PC-9 (cell line): ENCODE data around the gene LAPTM5.

Experiments
- EZH2 ChIP-seq: fragments of 200-600 bp; sonication (generic); IDR thresholded peaks from 2 replicates; pipeline ENCODE4 v1.8.0; 2017; ENCODE audit warnings: antibody characterized with exemption, low read depth
- TF ChIP-seq, protein P1 (sequence below): fragments of 200-600 bp; sonication (generic); conservative IDR thresholded peaks from 2 replicates; pipeline ENCODE4 v1.6.1; 2017; ENCODE audit warnings: mixed run types, antibody characterized with exemption, mild to moderate bottlenecking, moderate library complexity

DNA sequence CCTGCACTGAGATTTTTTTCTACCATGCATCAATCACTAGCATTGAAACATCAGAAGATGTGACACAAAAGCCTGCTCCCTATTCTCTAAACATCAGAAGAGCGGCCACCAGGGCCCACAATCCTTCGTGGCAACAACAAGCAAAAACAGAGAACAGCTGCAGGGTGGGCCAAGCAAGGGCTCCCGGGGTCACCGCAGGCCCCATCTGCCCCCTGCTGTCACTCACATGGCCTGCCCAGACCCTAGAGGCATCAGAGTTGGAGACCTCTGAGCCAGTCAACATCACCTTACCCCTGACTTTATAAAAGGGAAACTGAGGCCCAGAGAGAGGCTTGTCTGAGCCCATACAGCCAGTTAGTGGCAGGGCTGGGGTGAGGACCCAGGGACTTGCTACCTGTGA, 1.8 kb downstream of the LAPTM5 start:
- TF ChIP-seq, protein P1, sequence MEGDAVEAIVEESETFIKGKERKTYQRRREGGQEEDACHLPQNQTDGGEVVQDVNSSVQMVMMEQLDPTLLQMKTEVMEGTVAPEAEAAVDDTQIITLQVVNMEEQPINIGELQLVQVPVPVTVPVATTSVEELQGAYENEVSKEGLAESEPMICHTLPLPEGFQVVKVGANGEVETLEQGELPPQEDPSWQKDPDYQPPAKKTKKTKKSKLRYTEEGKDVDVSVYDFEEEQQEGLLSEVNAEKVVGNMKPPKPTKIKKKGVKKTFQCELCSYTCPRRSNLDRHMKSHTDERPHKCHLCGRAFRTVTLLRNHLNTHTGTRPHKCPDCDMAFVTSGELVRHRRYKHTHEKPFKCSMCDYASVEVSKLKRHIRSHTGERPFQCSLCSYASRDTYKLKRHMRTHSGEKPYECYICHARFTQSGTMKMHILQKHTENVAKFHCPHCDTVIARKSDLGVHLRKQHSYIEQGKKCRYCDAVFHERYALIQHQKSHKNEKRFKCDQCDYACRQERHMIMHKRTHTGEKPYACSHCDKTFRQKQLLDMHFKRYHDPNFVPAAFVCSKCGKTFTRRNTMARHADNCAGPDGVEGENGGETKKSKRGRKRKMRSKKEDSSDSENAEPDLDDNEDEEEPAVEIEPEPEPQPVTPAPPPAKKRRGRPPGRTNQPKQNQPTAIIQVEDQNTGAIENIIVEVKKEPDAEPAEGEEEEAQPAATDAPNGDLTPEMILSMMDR: no peak
- no peak for TF ChIP-seq EZH2
